UCSD-AML1 (cell line): ENCODE results near the gene MRPL54.
"Not testable (repeated sequence)": the region's sequence is repeated elsewhere in the genome, so short reads cannot be mapped to it uniquely, and the experiment has no call there.

Experiments
- DNase-seq: peaks from one replicate; lab custom pipeline; 2025; ENCODE audit not compliant: unreplicated experiment; lab: John Stamatoyannopoulos, UW

Gene MRPL54

DNA sequence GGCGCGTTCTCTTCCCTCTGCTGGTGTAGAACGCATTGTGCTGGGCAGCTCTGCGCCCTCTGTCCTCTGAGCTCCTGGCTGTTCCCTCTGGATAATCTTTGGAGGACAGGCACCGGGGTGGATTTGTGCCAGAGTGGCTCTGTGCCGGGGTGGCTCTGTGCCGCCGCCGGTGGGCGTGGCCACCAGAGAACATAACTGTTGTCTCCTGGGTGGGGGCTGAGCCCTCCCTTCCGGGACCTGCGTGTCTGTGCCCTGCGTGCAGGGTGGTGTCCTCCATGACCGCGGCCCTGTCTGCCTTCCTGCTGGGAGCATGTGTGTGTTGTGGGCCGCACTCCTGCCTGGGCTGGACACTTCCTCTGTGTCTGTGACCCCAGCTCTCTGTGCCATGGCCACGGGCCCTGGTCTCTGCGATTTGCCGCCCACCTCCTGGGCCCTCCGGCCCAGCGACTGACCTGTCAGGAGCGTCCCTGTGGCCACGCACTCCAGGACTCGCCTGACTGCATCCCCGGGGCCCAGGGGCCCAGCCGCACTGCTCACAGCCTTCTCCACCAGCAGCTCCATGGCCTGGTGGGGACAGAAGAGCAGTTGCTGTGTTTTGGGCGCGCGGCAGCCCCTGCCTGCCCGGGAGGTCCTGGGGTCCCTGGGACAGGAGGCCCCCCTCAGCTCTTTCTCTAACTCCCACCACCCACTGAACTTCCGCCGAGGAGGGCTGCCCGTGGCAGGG is 46.1 kb downstream of the MRPL54 start:
- DNase-seq: no peak

DNA sequence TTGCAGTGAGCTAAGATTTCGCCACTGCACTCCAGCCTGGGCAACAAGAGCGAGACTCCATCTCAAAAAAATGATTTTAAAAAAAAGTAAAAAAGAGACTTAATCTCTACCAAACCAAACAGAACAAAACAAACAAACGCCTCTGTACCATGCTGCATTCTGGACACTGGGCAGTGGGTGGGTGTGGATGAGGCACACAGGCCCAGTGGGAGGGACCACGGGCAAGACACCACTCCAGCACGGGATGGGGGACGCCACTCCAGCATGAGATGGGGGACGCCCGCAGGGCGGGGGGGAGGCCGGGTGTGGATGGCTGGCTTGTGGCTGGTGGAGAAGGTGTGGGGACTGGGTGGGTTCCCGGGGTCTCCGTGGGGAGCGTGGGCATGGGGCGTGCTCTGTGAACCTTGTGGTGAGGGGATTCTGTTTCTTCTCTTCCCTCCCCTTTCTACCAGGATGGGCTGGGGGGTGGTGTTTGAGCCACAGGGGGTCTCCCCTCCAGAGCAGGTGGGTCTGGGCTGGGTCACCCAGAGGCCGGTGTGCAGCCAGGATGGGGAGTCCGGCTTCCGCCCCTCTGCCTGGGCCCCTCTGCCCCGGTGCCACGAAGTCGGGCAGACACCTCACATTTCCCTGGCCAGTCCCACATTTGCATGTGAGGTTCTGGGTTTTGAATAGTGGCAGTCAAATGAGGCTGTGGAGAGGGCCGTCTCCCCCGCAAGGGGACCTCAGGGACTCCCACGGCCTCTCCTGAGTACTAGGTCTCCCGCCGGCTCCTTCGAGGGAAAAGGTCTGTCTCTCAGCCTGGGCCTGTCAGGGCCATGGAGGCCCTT is 47.6 kb downstream of the MRPL54 start:
- no peak for DNase-seq

DNA sequence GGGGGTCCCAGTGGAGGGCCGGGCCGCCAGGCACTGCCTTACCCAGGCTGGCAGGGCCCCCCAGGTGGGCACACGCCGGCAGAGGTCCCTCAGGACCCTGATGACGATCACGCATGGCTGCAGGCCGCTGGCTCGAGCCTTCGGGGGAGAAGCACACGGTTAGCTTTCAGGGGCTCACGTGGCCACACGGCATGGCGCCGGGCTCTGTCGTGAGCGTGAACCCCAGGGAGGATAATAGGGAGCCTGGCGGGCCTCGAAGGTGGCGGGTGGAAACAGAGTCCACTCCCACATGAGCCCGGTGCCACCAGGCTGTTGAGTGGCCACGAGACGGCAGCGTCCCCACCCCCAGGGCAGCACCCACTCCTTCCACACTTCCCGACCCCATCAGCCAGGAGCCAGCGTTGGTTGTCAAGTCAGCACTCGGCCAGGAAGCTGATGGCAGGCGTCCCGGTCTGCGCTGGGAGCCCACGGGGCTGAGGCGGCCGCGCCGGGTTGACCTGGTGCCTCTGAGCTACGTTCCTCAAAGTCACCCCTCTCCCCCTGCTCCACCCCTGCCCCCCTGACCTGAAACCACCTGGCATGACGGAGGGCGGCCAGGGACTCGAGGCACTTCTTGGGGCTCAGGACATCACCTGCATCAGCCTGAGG is 48.4 kb downstream of the MRPL54 start:
- DNase-seq: no peak

DNA sequence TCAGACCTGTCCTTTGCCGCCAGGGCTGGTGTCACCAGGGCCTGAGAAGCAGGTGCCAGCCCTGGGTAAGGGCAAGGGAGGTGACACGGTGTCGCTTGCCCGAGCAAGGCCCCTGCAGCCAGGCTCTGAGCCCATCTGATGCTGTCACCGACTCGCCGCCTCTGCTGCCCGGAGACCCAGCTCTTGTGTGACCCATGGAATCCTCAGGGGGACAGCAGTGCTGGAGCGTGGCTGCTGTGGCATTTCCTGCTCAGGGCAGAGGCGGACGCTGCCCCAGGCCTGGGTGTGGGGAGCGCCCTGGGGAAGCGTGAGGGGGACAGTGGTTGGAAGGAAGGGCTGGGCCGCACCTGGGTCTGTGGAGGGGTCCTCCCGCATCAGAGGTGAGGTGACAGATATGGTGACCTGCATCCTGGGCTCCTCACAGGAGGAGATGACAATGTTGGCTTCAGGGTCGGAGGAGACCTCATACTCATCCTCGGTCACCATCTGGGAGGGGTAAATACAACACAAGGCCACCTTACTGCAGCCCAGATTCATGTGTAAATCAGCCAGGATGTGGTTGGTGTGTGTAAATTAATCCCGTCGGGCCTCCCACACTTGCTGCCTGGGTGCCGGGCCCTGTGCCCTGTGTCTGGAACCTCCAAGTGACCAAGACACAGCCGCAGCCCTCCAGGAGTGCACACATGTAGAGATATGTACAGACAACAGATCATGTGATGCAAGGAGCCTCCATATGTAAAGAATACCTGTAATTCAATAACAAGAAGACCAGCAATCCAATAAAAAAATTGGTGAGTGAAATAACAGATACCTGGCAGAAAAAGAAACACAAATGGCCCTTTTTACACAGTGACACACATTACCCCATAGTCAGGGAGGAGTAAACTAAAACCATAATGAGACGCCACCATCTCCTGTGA is 51.3 kb downstream of the MRPL54 start:
- no peak for DNase-seq

DNA sequence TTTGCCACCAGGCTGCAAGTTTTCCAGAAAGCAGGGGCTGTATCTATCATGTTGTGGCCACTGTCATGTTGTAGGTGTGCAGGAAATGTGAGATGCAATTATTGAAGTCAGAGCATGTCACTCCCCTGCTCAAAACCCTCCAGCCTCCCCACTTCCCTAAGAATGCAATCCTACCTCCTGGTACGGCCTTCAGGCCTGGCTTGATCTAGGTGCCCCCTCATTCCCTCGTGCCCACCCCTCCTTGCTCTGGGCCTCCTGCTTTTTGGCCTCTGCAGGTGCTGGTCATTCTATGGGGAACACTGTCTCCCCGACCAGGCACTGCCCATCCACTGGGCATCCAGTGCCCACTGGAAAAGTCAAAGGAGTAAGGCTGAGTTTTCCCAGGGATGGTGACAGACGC is 52.2 kb downstream of the MRPL54 start:
- no peak for DNase-seq

DNA sequence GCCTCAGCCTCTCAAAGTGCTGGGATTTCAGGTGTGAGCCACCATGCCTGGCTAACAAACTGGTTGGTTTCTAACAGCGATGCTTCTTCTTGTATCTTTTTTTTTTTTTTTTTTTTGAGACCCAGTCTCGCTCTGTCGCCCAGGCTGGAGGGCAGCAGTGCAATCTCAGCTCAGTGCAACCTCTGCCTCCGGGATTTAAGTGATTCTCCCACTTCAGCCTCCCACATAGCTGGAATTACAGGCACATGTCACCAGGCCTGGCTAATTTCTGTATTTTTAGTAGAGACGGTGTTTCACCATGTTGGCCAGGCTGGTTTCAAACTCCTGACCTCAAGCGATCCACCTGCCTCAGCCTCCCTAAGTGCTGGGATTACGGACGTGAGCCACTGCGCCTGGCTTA is 53.7 kb downstream of the MRPL54 start:
- DNase-seq: not testable (repeated sequence)

DNA sequence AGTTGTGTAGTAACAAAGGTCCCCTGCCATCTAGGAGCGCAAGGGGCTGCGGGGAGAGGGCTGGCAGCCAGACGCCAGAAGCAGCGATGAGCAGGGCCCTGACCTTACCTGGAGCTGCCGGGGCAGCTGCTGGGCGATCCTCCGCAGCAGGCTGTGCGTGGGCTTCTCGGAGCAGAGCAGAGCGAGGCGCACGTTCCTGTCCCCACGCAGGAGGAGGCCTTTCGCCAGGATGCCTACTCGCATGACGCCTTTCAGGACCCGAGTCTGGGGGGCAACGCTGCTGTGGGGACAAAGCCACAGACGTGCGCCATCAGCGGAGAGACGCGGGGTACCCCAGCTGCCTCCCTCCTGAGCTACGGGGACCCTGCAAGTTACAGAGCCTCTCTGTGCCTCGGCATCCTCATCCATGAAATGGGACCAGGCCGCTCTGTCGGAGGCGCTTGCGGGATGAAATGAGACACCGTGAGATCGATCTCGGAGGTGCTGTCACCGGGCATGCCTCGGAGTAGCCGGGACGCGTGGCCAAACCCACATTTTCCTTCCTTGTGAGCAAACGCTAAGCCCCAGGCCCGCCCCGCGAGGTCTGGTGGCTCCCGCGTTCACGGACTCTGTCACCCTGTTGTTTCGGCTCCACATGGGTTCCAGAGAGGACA is 54.2 kb downstream of the MRPL54 start:
- no peak for DNase-seq
